T-helper 2 cell treated with Interferon-gamma antibody and Interleukin-4, amounts not matched to agents 5 μg/mL and 100 μg/mL, for 36 hours (primary cell): ENCODE data around the gene KLHL29.

Experiments
- DNase-seq: peaks from one replicate; pipeline ENCODE4 v3.0.0; 2021; ENCODE audit warnings: low spot score
- H3K27ac Mint-ChIP-seq: one replicate; pipeline ENCODE4 v1.8.0; 2021; ENCODE audit warnings: mild to moderate bottlenecking, mixed read lengths
- H3K27me3 Mint-ChIP-seq: one replicate; pipeline ENCODE4 v1.8.0; 2021; ENCODE audit warnings: low read depth, mixed read lengths
- H3K36me3 Mint-ChIP-seq: one replicate; pipeline ENCODE4 v1.8.0; 2021; ENCODE audit warnings: low read depth, mixed read lengths
- H3K4me1 Mint-ChIP-seq: one replicate; pipeline ENCODE4 v1.8.0; 2021; ENCODE audit warnings: low read depth, mixed read lengths
- H3K4me3 Mint-ChIP-seq: one replicate; pipeline ENCODE4 v1.8.0; 2022; ENCODE audit warnings: mild to moderate bottlenecking, moderate library complexity, mixed read lengths
- H3K9me3 Mint-ChIP-seq: one replicate; pipeline ENCODE4 v1.8.0; 2021; ENCODE audit warnings: mixed read lengths

KLHL29 gene

DNA sequence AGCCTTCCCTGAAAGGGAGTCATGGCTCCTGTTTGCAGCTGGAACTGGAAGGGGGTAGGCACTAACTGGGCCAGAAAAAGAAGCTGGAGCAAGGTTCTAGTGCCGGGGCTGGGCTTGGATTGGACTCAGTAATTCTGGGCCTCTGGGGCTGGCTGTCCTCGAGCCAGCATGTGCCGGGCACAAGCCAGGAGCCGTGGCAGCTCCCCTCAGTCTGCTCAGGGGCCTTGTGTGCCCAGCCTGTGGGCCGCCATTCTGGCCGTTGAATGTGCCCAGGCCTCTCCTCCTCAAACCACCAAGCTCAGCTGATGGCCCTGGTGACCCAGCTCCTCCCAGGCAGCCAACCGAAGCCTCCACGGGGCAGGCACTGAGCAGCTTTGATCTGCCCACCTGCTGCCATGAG lies 119.6 kb downstream of the KLHL29 start:
- Mint-ChIP-seq H3K9me3 (no peaks in the 10 kb centered on the region), H3K27ac (no peak overlapping the region), H3K27me3 (peaks cover 6% of the 10 kb centered on the region), H3K4me1 (peaks cover 6% of the 10 kb centered on the region), H3K36me3 (no peaks in the 10 kb centered on the region), H3K4me3 (no peak overlapping the region)
- no peak for DNase-seq

DNA sequence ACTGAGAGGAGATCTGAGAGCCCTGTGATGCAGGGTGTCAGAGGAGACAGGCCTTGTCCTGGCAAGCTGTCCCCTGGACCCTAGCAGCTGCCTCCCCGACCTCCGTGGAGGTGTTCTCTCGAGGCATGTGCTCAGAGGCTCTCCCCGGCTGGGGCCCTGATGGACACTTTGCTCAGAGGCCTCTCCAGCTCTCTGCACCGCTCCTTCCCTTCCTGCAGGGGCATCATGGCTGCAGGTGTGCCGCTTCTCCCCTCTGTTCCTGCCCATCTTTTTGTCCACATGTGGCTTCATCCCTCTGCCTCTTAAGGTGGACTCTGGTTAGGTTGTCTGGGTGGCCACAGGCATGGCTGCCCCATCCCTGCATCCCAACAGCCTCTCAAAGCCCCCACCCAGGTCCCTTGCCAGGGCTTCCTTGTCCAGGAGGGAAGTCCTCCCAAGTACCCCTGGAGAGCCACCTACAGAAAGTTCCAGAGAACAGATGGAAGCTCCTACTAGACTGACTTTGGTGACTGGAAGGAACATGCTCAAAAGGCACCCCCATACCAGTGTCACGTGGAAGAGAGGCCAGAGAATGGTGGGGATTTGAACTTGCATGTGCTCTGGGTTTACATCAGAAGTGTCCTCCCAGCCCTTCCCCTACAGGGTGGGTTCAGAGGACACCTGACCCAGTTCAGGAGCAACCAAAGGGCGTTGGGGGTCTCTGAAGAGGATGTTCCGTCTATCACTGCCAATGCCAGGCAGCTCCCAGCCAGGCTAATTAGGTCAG lies 120.4 kb downstream of the KLHL29 start:
- H3K4me1 Mint-ChIP-seq, result peaks cover 6% of the 10 kb centered on the region
- no peaks in the 10 kb centered on the region for H3K9me3 Mint-ChIP-seq
- H3K36me3 Mint-ChIP-seq, result no peaks in the 10 kb centered on the region
- DNase-seq, result no peak
- H3K27me3 Mint-ChIP-seq, result peaks cover 4% of the 10 kb centered on the region
- no peak overlapping the region for H3K4me3 Mint-ChIP-seq
- no peak overlapping the region for H3K27ac Mint-ChIP-seq

DNA sequence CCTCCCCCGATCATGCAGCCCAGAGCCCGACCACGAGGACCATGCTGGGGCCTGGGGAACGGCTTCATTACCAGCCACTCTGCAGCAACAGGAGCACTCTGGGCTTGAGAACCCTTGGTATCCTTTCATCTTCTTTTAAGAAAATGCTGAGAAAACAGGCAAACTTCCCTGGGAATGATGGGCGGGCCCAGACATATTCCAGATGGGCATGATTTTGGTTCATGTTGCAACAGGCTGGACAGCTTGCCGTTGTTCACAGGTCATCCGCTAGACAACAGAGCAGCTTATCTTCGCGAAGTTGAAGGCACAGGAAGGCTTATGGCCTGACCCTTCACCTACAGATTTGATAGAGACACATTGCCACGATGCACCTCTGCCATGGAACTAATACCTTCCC lies 121.0 kb downstream of the KLHL29 start:
- Mint-ChIP-seq H3K27me3 (peaks cover 4% of the 10 kb centered on the region), H3K9me3 (no peaks in the 10 kb centered on the region), H3K27ac (no peak overlapping the region), H3K4me3 (no peak overlapping the region), H3K4me1 (peaks cover 6% of the 10 kb centered on the region), H3K36me3 (no peaks in the 10 kb centered on the region)
- no peak for DNase-seq

DNA sequence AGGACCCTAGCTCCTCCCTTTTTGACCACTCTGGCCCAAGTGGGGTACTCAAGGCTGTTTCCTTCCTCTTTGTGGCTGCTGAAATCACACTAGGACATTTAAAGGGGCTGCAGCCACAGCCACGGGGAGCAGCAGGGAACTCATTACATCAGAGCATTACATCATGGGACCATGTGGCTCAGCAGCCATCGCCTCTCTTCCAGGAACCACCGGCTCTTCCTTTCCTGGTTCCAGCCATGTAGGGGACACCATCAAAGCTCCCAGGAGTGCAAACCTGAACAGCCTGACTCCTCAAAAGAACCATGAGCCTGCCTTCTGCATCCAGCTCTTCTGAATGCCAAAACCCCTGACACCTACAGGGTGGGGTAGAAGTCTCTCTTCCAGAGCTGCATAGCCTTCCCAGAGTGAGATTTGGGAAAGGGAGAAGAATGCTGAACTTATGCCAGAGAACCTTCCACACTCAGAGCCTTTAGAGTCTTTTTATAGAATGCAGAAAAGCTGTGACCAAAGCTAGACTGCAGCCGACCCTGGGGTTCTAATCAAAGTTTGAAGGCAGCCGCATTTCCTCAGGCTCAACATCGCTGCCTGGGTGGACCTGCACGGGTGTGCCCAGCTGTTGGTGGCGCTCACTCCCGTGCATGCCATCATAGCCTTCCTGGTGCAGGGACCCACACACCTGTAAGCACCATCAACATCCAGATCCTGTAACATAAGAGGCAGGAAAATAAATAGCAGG lies 121.7 kb downstream of the KLHL29 start:
- no peak for DNase-seq

DNA sequence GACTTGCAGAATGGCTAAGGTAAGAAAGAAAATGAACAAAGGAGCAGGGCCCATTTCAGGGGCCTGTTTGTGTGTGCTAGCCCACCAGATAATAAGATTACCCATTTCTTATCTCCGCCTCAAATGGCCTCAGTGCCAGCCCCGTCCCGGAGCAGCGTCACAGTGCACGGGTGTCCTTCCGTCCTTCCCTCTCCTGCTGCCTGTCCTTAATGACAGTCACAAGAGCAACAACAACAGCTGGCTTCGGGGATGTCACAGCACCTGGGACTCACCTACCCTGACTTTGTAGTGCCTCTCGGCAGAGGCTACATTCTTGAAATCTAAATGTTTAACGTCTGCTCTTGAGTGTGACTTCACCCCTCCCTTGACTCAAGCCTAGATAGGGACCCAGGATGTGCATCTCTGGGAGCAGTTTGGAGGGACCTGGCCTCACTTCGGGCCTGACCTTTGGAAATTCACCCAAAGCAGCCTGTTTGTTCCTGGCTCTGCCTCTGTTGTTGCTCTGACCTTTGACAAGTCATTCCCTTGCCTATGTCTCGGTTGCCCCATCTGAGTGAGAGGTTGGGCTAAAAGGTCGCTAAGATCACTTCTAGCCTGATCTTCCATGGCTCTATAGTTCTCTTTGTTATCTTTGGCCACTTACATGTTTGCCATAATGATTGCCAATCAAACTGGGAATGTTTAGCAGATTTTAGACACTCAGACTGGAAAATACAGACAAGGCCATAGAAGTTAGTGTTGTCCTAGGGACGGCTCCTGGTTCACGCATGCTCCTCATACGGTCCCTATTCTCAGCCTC lies 122.5 kb downstream of the KLHL29 start:
- no peak for DNase-seq
- H3K36me3 Mint-ChIP-seq, result no peaks in the 10 kb centered on the region
- no peaks in the 10 kb centered on the region for H3K9me3 Mint-ChIP-seq
- peaks cover 6% of the 10 kb centered on the region for H3K4me1 Mint-ChIP-seq
- no peak overlapping the region for H3K4me3 Mint-ChIP-seq
- no peak overlapping the region for H3K27ac Mint-ChIP-seq
- peaks cover 3% of the 10 kb centered on the region for H3K27me3 Mint-ChIP-seq

More for the DNA sequence above, 121.7 kb downstream of the KLHL29 start:
- Mint-ChIP-seq H3K27me3 (peaks cover 4% of the 10 kb centered on the region), H3K4me3 (no peak overlapping the region), H3K36me3 (no peaks in the 10 kb centered on the region), H3K4me1 (peaks cover 6% of the 10 kb centered on the region), H3K9me3 (no peaks in the 10 kb centered on the region), H3K27ac (no peak overlapping the region)

DNA sequence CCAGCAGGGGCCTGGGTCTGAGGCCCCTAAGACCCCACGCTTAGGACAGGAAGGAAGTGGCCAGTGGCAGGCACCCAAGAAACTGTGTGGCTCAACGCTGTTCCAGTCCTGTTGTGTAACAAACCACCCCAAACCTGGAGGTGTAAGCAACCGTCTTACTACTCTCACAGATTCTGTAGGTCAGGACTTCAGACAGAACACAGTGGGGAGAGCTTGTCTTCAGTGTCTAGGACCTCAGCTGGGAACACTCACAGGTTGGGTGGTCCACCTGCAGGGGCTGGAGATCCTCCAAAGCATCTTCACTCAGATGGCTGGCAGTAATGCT lies 123.0 kb downstream of the KLHL29 start:
- DNase-seq, result no peak
- Mint-ChIP-seq H3K27me3 (no peaks in the 10 kb centered on the region), H3K27ac (no peak overlapping the region), H3K4me3 (no peak overlapping the region), H3K9me3 (no peaks in the 10 kb centered on the region), H3K4me1 (peaks cover 6% of the 10 kb centered on the region), H3K36me3 (no peaks in the 10 kb centered on the region)

DNA sequence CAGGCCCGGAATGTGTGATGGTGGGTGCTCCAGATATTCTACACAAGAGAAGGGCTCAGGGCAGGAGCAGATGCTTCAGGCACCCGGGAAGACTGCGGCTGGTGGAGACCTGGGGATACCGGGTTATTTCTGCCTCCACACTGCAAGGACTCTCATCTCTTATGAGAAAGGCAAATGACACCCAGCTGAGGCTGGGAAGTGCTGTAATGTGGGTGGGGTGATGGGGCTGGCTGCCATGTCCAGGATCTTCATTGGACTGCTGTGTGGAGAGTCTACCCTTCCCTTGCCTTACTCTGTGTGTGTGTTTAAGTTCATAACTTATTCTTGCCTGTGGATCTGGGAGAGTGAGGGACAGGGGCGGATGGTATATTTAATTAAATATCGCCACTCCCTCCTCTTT lies 124.1 kb downstream of the KLHL29 start:
- Mint-ChIP-seq H3K27me3 (no peaks in the 10 kb centered on the region), H3K9me3 (no peaks in the 10 kb centered on the region), H3K27ac (no peak overlapping the region), H3K4me1 (peaks cover 6% of the 10 kb centered on the region), H3K36me3 (no peaks in the 10 kb centered on the region), H3K4me3 (no peak overlapping the region)
- DNase-seq, result no peak

DNA sequence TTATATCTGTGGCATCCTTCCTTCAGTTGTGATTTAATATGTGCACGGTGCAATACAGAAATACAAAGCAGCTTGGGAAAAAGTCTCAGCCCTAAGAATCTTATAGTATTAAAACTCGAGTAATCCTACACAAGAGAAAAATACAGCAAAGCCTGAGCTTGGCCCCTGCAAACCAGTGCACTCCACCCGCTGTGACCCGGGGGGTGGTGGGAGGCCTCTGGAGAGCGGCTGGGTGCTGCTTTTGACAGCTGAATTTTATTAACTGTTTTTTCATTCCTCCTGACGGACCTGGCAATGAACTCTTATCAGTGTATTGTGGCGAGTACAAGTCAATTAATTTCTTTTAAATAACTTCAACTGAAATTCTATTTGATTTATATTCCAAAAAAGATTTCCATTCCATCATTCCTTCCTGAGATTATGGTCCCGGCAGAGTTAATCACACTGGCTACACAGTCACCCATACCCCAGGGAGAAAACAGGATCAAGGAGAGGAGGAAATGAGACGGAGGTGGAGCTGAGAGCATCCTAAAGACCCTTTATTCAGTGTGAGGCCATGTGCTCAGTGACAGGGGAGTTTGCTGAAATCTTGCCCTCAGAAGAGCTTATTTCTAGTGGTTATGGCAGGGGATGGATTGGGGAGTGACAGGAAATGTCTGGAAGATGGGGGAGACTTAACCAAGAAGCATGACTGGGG lies 124.8 kb downstream of the KLHL29 start:
- Mint-ChIP-seq H3K36me3 (no peaks in the 10 kb centered on the region), H3K4me1 (peaks cover 8% of the 10 kb centered on the region), H3K9me3 (no peaks in the 10 kb centered on the region), H3K27ac (no peak overlapping the region), H3K4me3 (no peak overlapping the region), H3K27me3 (peaks cover 4% of the 10 kb centered on the region)
- no peak for DNase-seq

DNA sequence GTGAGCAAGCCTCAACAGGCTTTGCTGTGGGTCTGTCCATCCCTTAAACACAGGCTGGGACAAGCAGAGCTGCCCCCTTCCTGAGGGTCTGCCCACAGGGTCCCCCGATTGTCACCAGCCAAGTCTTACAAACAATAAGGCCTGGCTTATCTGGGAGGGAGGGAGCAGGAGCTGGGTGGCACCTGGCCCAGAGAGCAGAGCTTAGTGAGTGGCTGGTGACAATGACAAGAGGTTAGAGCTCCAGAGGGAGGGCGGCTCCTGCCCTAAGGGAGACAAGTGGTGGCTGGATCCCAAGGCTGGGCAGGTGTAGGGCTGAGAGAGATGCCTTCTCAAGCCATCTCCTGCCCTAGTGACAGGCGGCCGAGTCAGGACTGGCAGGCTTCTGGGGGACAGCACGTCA lies 125.5 kb downstream of the KLHL29 start:
- Mint-ChIP-seq H3K4me3 (no peak overlapping the region), H3K9me3 (no peaks in the 10 kb centered on the region), H3K27me3 (peaks cover 9% of the 10 kb centered on the region), H3K27ac (no peak overlapping the region), H3K4me1 (peaks cover 8% of the 10 kb centered on the region), H3K36me3 (no peaks in the 10 kb centered on the region)
- DNase-seq, result no peak

DNA sequence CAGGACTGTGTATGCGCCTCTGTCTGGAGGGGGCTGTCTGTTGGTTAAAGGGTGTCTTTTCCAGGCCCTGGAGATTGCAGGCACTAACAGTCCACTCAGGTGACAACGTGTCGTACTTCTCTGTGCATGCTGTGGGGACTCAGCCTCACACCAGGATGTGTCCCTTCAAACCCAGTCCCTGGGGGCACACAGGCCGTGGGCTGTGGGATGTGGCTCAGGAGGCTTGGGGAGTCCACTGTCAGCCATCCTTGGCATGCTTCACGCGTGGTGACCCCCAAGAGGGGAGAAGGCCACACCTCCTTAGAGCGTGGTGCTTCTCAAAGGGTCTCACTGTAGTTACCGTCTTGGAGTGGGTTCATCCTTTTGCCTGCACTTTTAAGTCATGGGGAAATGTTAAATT lies 127.8 kb downstream of the KLHL29 start:
- Mint-ChIP-seq H3K4me3 (no peak overlapping the region), H3K9me3 (no peaks in the 10 kb centered on the region), H3K4me1 (peaks cover 2% of the 10 kb centered on the region), H3K27me3 (peaks cover 13% of the 10 kb centered on the region), H3K36me3 (no peaks in the 10 kb centered on the region), H3K27ac (no peak overlapping the region)
- no peak for DNase-seq

DNA sequence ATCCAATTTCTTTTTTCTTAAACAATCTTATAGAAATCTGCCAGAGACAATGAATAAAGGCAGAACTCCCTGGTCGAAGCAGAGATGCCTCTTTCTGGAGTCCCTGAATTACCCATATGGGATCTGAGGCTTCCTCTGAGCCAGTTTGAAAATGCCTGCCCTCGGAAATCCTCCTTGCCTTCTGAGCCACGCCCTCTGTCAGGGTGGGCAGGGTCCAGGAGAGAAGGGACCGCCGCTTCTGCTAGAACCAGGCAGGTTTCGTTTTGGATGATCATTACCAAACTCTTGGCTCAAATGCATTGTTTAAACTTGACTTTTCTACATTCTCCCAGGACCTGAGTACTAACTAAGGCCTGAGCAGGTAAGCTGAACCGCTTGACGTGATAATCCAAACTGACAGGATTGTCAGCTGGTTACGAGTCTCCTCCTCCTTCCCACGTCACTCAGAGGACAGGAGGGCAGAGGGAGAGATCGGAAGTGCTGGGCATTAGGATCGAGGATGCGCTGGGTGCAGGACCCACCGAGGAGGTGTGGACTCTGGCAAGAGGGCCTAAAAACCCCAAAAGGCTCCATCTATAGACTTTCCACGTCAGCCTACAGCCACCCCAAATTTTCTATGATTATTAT lies 128.4 kb downstream of the KLHL29 start:
- no peak for DNase-seq
- Mint-ChIP-seq H3K9me3 (no peaks in the 10 kb centered on the region), H3K27ac (no peak overlapping the region), H3K36me3 (no peaks in the 10 kb centered on the region), H3K4me3 (no peak overlapping the region), H3K27me3 (peaks cover 13% of the 10 kb centered on the region), H3K4me1 (peaks cover 2% of the 10 kb centered on the region)

DNA sequence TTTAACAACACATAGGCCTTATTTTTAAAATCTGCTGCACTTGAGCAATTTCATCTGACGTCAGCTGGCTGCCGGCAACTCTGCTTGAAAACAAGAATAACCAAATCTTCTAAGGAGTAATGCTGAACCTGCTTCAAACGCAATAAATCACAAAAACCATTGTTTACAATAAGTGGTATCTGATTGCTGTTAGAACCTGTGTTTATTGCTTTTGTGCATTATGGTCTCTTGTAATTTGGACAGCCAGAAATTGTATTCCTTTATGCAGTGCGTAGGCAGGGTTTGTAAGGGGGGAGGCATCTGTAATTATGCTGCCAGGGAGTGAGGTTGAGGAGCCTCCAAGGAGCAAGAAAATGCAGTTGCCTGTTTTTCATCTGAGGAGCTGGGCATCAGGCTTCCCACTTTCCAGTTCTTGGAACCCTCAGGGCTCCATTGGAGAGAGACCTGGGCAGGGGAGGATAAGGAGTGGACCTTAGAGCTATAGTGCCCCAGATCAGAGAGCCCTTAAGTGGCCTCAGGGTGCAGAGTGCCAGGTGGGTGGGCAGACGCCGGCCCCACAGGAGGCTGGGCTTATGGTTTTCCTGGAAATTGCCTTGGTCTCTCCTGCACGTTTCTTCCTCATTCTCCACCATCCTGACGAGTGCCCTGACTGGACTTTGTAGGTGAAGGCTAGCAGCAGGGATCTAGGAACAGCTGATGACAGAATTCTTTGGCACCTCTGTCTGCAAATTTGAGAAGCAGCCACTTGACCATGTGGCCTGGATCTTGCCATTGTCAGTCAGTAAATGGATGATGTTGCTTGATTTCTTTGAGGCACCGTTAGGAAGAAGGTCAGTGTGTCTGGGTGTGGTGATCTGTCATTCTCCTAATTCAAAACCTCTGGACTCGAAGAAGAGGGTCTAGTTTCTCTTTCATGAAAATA lies 129.2 kb downstream of the KLHL29 start:
- H3K27me3 Mint-ChIP-seq, result peaks cover 13% of the 10 kb centered on the region
- no peak for DNase-seq
- no peak overlapping the region for H3K4me3 Mint-ChIP-seq
- H3K9me3 Mint-ChIP-seq, result no peaks in the 10 kb centered on the region
- no peaks in the 10 kb centered on the region for H3K36me3 Mint-ChIP-seq
- H3K27ac Mint-ChIP-seq, result no peak overlapping the region
- peaks cover 2% of the 10 kb centered on the region for H3K4me1 Mint-ChIP-seq
